Fibroblast of skin of scalp (primary cell): ENCODE measurements around the gene GUCA1A.
"Not testable (repeated sequence)": the region's sequence is repeated elsewhere in the genome, so short reads cannot be mapped to it uniquely, and the experiment has no call there.

Source experiments
- DNase-seq: peaks from one replicate; pipeline ENCODE4 v3.0.0-alpha.2; 2013

Gene GUCA1A

GRCh38 chr6:42147138-42147562, 26.0 kb upstream of the GUCA1A start:
- no peak for DNase-seq

GRCh38 chr6:42148058-42148457, 25.1 kb upstream of the GUCA1A start:
- DNase-seq: no peak

GRCh38 chr6:42150254-42150653, 22.9 kb upstream of the GUCA1A start:
- DNase-seq: no peak

- DNase-seq: no peak
Measured at GRCh38 chr6:42152024-42152423, 21.1 kb upstream of the GUCA1A start.

GRCh38 chr6:42152528-42153213, 20.5 kb upstream of the GUCA1A start:
- not testable (repeated sequence) for DNase-seq

GRCh38 chr6:42153921-42154320, 19.2 kb upstream of the GUCA1A start:
- no peak for DNase-seq

GRCh38 chr6:42154461-42155209, 18.5 kb upstream of the GUCA1A start:
- no peak for DNase-seq

- no peak for DNase-seq
Measured at GRCh38 chr6:42155293-42155692, 17.9 kb upstream of the GUCA1A start.

- no peak for DNase-seq
Measured at GRCh38 chr6:42156638-42157037, 16.5 kb upstream of the GUCA1A start.

- peak; percentile 61 for DNase-seq
Measured at GRCh38 chr6:42158011-42158410, 15.2 kb upstream of the GUCA1A start.

- no peak for DNase-seq
Measured at GRCh38 chr6:42158631-42159030, 14.5 kb upstream of the GUCA1A start.

- DNase-seq: no peak
Measured at GRCh38 chr6:42159431-42160024, 13.6 kb upstream of the GUCA1A start.

- DNase-seq: no peak
Measured at GRCh38 chr6:42162384-42162783, 10.8 kb upstream of the GUCA1A start.

- DNase-seq: no peak
Measured at GRCh38 chr6:42162812-42163211, 10.4 kb upstream of the GUCA1A start.

GRCh38 chr6:42163981-42164380, 9.2 kb upstream of the GUCA1A start:
- peak; percentile 49 for DNase-seq

- peak; percentile 63 for DNase-seq
Measured at GRCh38 chr6:42165016-42165415, 8.1 kb upstream of the GUCA1A start.

GRCh38 chr6:42166444-42167141, 6.6 kb upstream of the GUCA1A start:
- peak; percentile 69 for DNase-seq

GRCh38 chr6:42168650-42169049, 4.5 kb upstream of the GUCA1A start:
- no peak for DNase-seq

- DNase-seq: not testable (repeated sequence)
Measured at GRCh38 chr6:42169780-42170179, 3.4 kb upstream of the GUCA1A start.

- no peak for DNase-seq
Measured at GRCh38 chr6:42171813-42172581, 1.2 kb upstream of the GUCA1A start.

GRCh38 chr6:42175860-42176259, 2.7 kb downstream of the GUCA1A start:
- no peak for DNase-seq

- DNase-seq: no peak
Measured at GRCh38 chr6:42176981-42177380, 3.8 kb downstream of the GUCA1A start.
